ENCODE measurements around the gene SLC7A10. TPM values are rescaled to one million over a fixed set of nuclear protein-coding genes. Genes with fewer than 3 reads are reported as not detected.

The SLC7A10 gene
- total RNA-seq, 1 experiment from 2014 or later, result not detected

- intact Hi-C loops (cut with micrococcal nuclease), result loop anchor here (5.0 kb wide), 1 partner anchor 52 kb away; no protein-coding TSS in a partner anchor
- Mint-ChIP-seq H3K27ac (ENCODE audit: low read depth, unreplicated experiment) (no peak overlapping the region), H3K9me3 (ENCODE audit: unreplicated experiment) (no peaks in the 10 kb centered on the region), H3K27me3 (ENCODE audit: insufficient read depth, unreplicated experiment) (peaks cover 9% of the 10 kb centered on the region), H3K4me3 (ENCODE audit: unreplicated experiment) (no peak overlapping the region), H3K4me1 (ENCODE audit: insufficient read depth, unreplicated experiment) (no peaks in the 10 kb centered on the region), H3K36me3 (ENCODE audit: insufficient read depth, unreplicated experiment) (no peaks in the 10 kb centered on the region)
- CTCF ChIA-PET, result interaction anchor here (0.6 to 19.0 kb wide), 14 partner anchors 20 to 916 kb away, joined by 3 to 530 read pairs (median 4); no protein-coding TSS in a partner anchor
- BruUV-seq (replicated peaks), result no TSS peak
- POLR2A ChIA-PET, result no interaction called here
- no peak for TF ChIP-seq CTCF (IDR thresholded peaks at IDR 0.05; ENCODE audit: unreplicated experiment)
- DNase-seq (ENCODE audit: unreplicated experiment), result no peak
These were observed 14.6 kb upstream of the SLC7A10 start for GRCh38 chr19:33240181-33240771.

DNA sequence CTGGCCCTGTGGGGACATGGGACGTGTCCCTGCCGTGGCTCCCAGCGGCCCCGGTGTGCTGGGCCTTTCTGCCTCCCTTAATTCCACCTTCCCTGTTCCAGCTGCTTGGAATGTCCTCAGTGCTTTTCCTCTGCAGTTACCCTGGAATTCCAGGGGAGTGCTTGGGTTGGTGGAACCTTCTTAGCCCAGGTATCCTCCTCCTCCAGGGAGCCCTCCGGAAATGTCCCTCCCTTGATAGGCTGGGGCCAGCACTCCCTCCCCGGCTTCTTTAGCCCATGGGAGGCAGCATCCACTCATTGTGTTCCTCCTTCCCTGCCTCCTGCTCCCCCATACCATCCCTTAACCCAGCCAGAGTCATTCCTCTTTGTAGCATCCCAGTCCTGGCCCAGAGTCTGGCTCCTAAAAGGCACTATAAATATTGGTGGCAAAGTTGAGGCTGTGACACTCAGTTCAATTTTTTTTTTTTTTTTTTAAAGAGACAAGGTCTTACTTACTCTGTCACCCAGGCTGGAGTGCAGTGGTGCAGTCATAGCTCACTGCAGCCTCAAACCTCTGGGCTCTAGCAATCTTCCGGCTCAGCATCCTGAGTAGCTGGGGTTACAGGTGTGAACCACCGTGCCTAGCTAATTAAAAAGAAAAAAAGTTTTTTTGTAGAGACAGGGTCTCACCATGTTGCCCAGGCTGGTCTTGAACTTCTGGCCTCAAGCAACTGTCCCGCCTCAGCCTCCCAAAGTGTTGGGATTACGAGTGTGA lies 13.7 kb upstream of the SLC7A10 start:
- H3K9me3 Mint-ChIP-seq (ENCODE audit: unreplicated experiment), result no peaks in the 10 kb centered on the region
- TF ChIP-seq CTCF (IDR thresholded peaks at IDR 0.05; ENCODE audit: unreplicated experiment), result no peak
- no peak overlapping the region for H3K27ac Mint-ChIP-seq (ENCODE audit: low read depth, unreplicated experiment)
- no peaks in the 10 kb centered on the region for H3K4me1 Mint-ChIP-seq (ENCODE audit: insufficient read depth, unreplicated experiment)
- CTCF ChIA-PET, result interaction anchor here (0.6 to 19.0 kb wide), 8 partner anchors 11 to 532 kb away, joined by 3 to 530 read pairs (median 4); no protein-coding TSS in a partner anchor
- H3K27me3 Mint-ChIP-seq (ENCODE audit: insufficient read depth, unreplicated experiment), result peaks cover 9% of the 10 kb centered on the region
- H3K4me3 Mint-ChIP-seq (ENCODE audit: unreplicated experiment), result no peak overlapping the region
- DNase-seq (ENCODE audit: unreplicated experiment), result no peak
- no TSS peak for BruUV-seq (replicated peaks)
- H3K36me3 Mint-ChIP-seq (ENCODE audit: insufficient read depth, unreplicated experiment), result no peaks in the 10 kb centered on the region
- POLR2A ChIA-PET, result no interaction called here
- intact Hi-C loops (cut with micrococcal nuclease), result loop anchor here (5.0 kb wide), 2 partner anchors 63 to 97 kb away; partner anchors contain the start of gene CEBPA

GRCh38 chr19:33238481-33239149 lies 13.0 kb upstream of the SLC7A10 start:
- Mint-ChIP-seq H3K36me3 (ENCODE audit: insufficient read depth, unreplicated experiment) (no peaks in the 10 kb centered on the region), H3K27ac (ENCODE audit: low read depth, unreplicated experiment) (no peak overlapping the region), H3K9me3 (ENCODE audit: unreplicated experiment) (no peaks in the 10 kb centered on the region), H3K4me1 (ENCODE audit: insufficient read depth, unreplicated experiment) (no peaks in the 10 kb centered on the region), H3K4me3 (ENCODE audit: unreplicated experiment) (no peak overlapping the region), H3K27me3 (ENCODE audit: insufficient read depth, unreplicated experiment) (peaks cover 2% of the 10 kb centered on the region)
- ChIA-PET POLR2A (interaction anchor here (0.6 kb wide), 1 partner anchor 121 kb away, joined by 3 read pairs; no protein-coding TSS in a partner anchor), CTCF (interaction anchor here (0.5 to 19.0 kb wide), 6 partner anchors 10 to 533 kb away, joined by 3 to 530 read pairs (median 4); no protein-coding TSS in a partner anchor)
- BruUV-seq (replicated peaks), result no TSS peak
- DNase-seq (ENCODE audit: unreplicated experiment), result no peak
- intact Hi-C loops (cut with micrococcal nuclease), result loop anchor here (5.0 kb wide), 2 partner anchors 64 to 96 kb away; partner anchors contain the start of gene CEBPA
- TF ChIP-seq CTCF (IDR thresholded peaks at IDR 0.05; ENCODE audit: unreplicated experiment), result no peak
